Vagina (tissue), 2 donors: ENCODE results near the gene RPS26.

Experiments used
- CTCF ChIP-seq, 3 experiments: fragments of 450-650 bp in 2 of 3; fragments of 200-600 bp in 1 of 3; sonication (generic) in 1 of 3; IDR thresholded peaks; one replicate each; pipeline ENCODE4 v1.5.1; 2017 to 2019; ENCODE audit warnings: antibody characterized with exemption in 3 of 3, mild to moderate bottlenecking in 2 of 3, moderate library complexity in 2 of 3
- POLR2A ChIP-seq, 2 donors: fragments of 450-650 bp; IDR thresholded peaks; one replicate each; pipeline ENCODE4 v1.6.1; 2017; ENCODE audit warnings: antibody characterized with exemption in 2 of 2, mild to moderate bottlenecking in 2 of 2, moderate library complexity in 2 of 2
- POLR2AphosphoS5 ChIP-seq, 2 donors: sonication (generic); formaldehyde crosslinking; IDR thresholded peaks; one replicate each; pipeline ENCODE4 v1.9.0; 2017; ENCODE audit warnings: antibody characterized with exemption in 2 of 2, mild to moderate bottlenecking in 2 of 2, low read depth in 1 of 2; ENCODE audit not compliant: insufficient read depth in 1 of 2

- TF ChIP-seq CTCF (IDR thresholded peaks at IDR 0.05) (no peak), POLR2AphosphoS5 (IDR thresholded peaks at IDR 0.05; ENCODE audit: insufficient read depth in 1 of 2, low read depth in 1 of 2) (no peak), POLR2A (IDR thresholded peaks at IDR 0.05) (no peak)
Measured at GRCh38 chr12:56081393-56082347, 40.0 kb downstream of the RPS26 start.
